GM10248 (cell line): Measurements from ENCODE around the gene FAAP20.
A peak's percentile ranks its signal among the peaks of the same experiment; 100 is the strongest.

Source experiments
- CTCF ChIA-PET: fragments of 300-600 bp; sonication (Branson Sonifier 250); formaldehyde crosslinking; extraction: SDS; loops from one replicate; lab custom pipeline; 2021; ENCODE audit warnings: antibody characterized with exemption; lab: Yijun Ruan, JAX
- POLR2A ChIA-PET: fragments of 350-650 bp; sonication (Branson Sonifier 250); formaldehyde crosslinking; extraction: SDS; loops from one replicate; lab custom pipeline; 2020; ENCODE audit warnings: antibody characterized with exemption; lab: Yijun Ruan, JAX
- DNase-seq: peaks from one replicate; pipeline ENCODE4 v3.0.0; 2012; ENCODE audit errors: extremely low spot score
- CTCF ChIP-seq: IDR thresholded peaks from 2 replicates; pipeline ENCODE4 v1.5.1; 2012; ENCODE audit warnings: mild to moderate bottlenecking, low read depth; ENCODE audit errors: extremely low read depth, missing control alignments, control extremely low read depth

The FAAP20 gene

GRCh38 chr1:2230781-2231531, 36.4 kb upstream of the FAAP20 start:
- ChIA-PET POLR2A (no interaction called here), CTCF (interaction anchor here (1.5 to 1.6 kb wide), 2 partner anchors 10 to 85 kb away, joined by 4 read pairs; no protein-coding TSS in a partner anchor)
- DNase-seq = no peak
- no peak for TF ChIP-seq CTCF

- DNase-seq = no peak
- CTCF ChIA-PET = interaction anchor here (1.5 kb wide), 1 partner anchor 152 kb away, joined by 4 read pairs; no protein-coding TSS in a partner anchor
- POLR2A ChIA-PET = interaction anchor here (1.4 kb wide), 1 partner anchor 10 kb away, joined by 3 read pairs; no protein-coding TSS in a partner anchor
- no peak for TF ChIP-seq CTCF
These were observed 35.5 kb upstream of the FAAP20 start for GRCh38 chr1:2229911-2230731.

GRCh38 chr1:2229037-2229864, 34.7 kb upstream of the FAAP20 start:
- peak; percentile 23 for TF ChIP-seq CTCF
- peak; percentile 56 for DNase-seq
- ChIA-PET POLR2A (interaction anchor here (0.6 to 1.5 kb wide), 4 partner anchors 9 to 96 kb away, joined by 3 read pairs; no protein-coding TSS in a partner anchor), CTCF (interaction anchor here (0.7 to 2.4 kb wide), 3 partner anchors 10 to 153 kb away, joined by 4 to 11 read pairs (median 4); partner anchors contain the start of gene FAAP20)

- ChIA-PET POLR2A (interaction anchor here (1.5 kb wide), 1 partner anchor 21 kb away, joined by 3 read pairs; no protein-coding TSS in a partner anchor), CTCF (interaction anchor here (1.5 to 2.4 kb wide), 2 partner anchors 34 to 154 kb away, joined by 4 to 11 read pairs; partner anchors contain the start of gene FAAP20)
- DNase-seq = no peak
- no peak for TF ChIP-seq CTCF
These were observed 34.1 kb upstream of the FAAP20 start for GRCh38 chr1:2228694-2229036.

- TF ChIP-seq CTCF = no peak
- CTCF ChIA-PET = interaction anchor here (2.4 kb wide), 1 partner anchor 33 kb away, joined by 11 read pairs; the partner anchor contains the start of gene FAAP20
- no peak for DNase-seq
- POLR2A ChIA-PET = interaction anchor here (1.1 to 1.5 kb wide), 3 partner anchors 21 to 154 kb away, joined by 3 read pairs; no protein-coding TSS in a partner anchor
These were observed 33.6 kb upstream of the FAAP20 start, which contains the start of gene SKI for GRCh38 chr1:2228157-2228594. SKI (plus strand) TSS chr1:2228319; CDS start chr1:2228767, 448 bp downstream.
